A549 (cell line): ENCODE results near the gene FGFR2. TPM values are rescaled to one million over a fixed set of nuclear protein-coding genes. Genes with fewer than 3 reads are reported as not detected.

ENCODE experiments used
- ATAC-seq, 2 experiments: fragments of 200-7000 bp in 1 of 2; fragments of >200 bp in 1 of 2; cut with Nextera tagmentation in 1 of 2; cut with Tn5 transposase in 1 of 2; 3 replicates each; pipeline versions ENCODE4 v1.8.0 to v1.9.1; 2018 to 2020; ENCODE audit warnings: mild to moderate bottlenecking in 1 of 2, moderate library complexity in 1 of 2
- CTCF ChIA-PET: fragments of 300-600 bp; sonication (Branson Sonifier 250); formaldehyde crosslinking; extraction: SDS; loops from one replicate; lab custom pipeline; 2021; ENCODE audit warnings: antibody characterized with exemption, inconsistent platforms; lab: Yijun Ruan, JAX
- POLR2A ChIA-PET: fragments of 350-600 bp; formaldehyde crosslinking; extraction: SDS; loops from one replicate; lab custom pipeline; 2021; ENCODE audit warnings: antibody characterized with exemption, inconsistent platforms; lab: Yijun Ruan, JAX
- DNase-seq, 2 experiments: peaks; one replicate each; pipeline versions ENCODE4 v3.0.0 to v3.0.0-alpha.2; 2011 to 2016; ENCODE audit warnings: low read depth in 1 of 2, low spot score in 1 of 2
- FAIRE-seq: peaks from 2 replicates; lab custom pipeline; 2011; peaks lifted over from hg19 to GRCh38; lab: Jason Lieb, UNC
- H3K27ac ChIP-seq, 2 experiments: fragments of >200 bp; sonication (Bioruptor Twin); formaldehyde crosslinking; 3 replicates each; pipeline ENCODE4 v1.5.1; 2016 to 2017
- H3K4me1 ChIP-seq: fragments of >200 bp; sonication (Bioruptor Twin); formaldehyde crosslinking; 3 replicates; pipeline ENCODE4 v1.6.1; 2016
- H3K4me2 ChIP-seq: fragments of >200 bp; sonication (Bioruptor Twin); formaldehyde crosslinking; 3 replicates; pipeline ENCODE4 v1.6.1; 2016
- H3K4me3 ChIP-seq: fragments of >200 bp; sonication (Bioruptor Twin); formaldehyde crosslinking; 3 replicates; pipeline ENCODE4 v1.5.1; 2016
- H3K9me3 ChIP-seq: fragments of >200 bp; sonication (Bioruptor Twin); formaldehyde crosslinking; 3 replicates; pipeline ENCODE4 v1.6.1; 2016
- CHD2 ChIP-seq: fragments of 150-350 bp; IDR thresholded peaks from 2 replicates; pipeline ENCODE4 v1.6.1; 2014; ENCODE audit warnings: low read length; ENCODE audit not compliant: partially characterized antibody
- E2F6 ChIP-seq: IDR thresholded peaks from 2 replicates; pipeline ENCODE4 v1.6.1; 2012; ENCODE audit warnings: low read depth, borderline replicate concordance
- EHF ChIP-seq: fragments of 250-450 bp; sonication (Bioruptor Pico); IDR thresholded peaks from 2 replicates; pipeline ENCODE4 v1.5.0; 2020; ENCODE audit warnings: mild to moderate bottlenecking
- EHMT2 ChIP-seq: fragments of 200-600 bp; sonication (generic); IDR thresholded peaks from 2 replicates; pipeline ENCODE4 v1.6.1; 2016; ENCODE audit warnings: antibody characterized with exemption, low read depth, mild to moderate bottlenecking, moderate library complexity
- ELK1 ChIP-seq: fragments of 150-350 bp; IDR thresholded peaks from 2 replicates; pipeline ENCODE4 v1.6.1; 2014; ENCODE audit warnings: low read depth, mild to moderate bottlenecking, low read length
- HES2 ChIP-seq: fragments of >200 bp; sonication (Bioruptor Twin); formaldehyde crosslinking; IDR thresholded peaks from 2 replicates; pipeline ENCODE4 v1.6.1; 2016
- HOXA7 ChIP-seq: fragments of 250-450 bp; sonication (Bioruptor Pico); IDR thresholded peaks from 2 replicates; pipeline ENCODE4 v1.5.0; 2020; ENCODE audit warnings: mild to moderate bottlenecking, moderate library complexity
- JUNB ChIP-seq: fragments of >200 bp; sonication (Bioruptor Twin); formaldehyde crosslinking; IDR thresholded peaks from 2 replicates; pipeline ENCODE4 v1.6.1; 2016
- KDM1A ChIP-seq: fragments of 200-600 bp; sonication (generic); IDR thresholded peaks from 2 replicates; pipeline ENCODE4 v1.6.1; 2016; ENCODE audit warnings: low read depth, mild to moderate bottlenecking
- MAX ChIP-seq: IDR thresholded peaks from 2 replicates; pipeline ENCODE4 v1.6.1; 2012
- MAZ ChIP-seq: fragments of 150-350 bp; IDR thresholded peaks from 2 replicates; pipeline ENCODE4 v1.6.1; 2014; ENCODE audit warnings: antibody characterized with exemption, low read depth, low read length, borderline replicate concordance
- NFE2L2 ChIP-seq: fragments of 150-350 bp; conservative IDR thresholded peaks from 2 replicates; pipeline ENCODE4 v1.6.1; 2014; ENCODE audit warnings: low read length
- PBX3 ChIP-seq: IDR thresholded peaks from 2 replicates; pipeline ENCODE4 v1.6.1; 2012
- PHF8 ChIP-seq: fragments of 200-600 bp; sonication (generic); IDR thresholded peaks from 2 replicates; pipeline ENCODE4 v1.6.1; 2016; ENCODE audit warnings: low read depth, mild to moderate bottlenecking, antibody characterized with exemption, moderate library complexity, borderline replicate concordance
- RFX5 ChIP-seq: fragments of 450-650 bp; IDR thresholded peaks from 2 replicates; pipeline ENCODE4 v1.7.1; 2014; ENCODE audit warnings: antibody characterized with exemption, mild to moderate bottlenecking, moderate library complexity
- RNF2 ChIP-seq: fragments of 200-600 bp; sonication (generic); IDR thresholded peaks from 2 replicates; pipeline ENCODE4 v1.6.1; 2016; ENCODE audit warnings: low read depth, mild to moderate bottlenecking, antibody characterized with exemption, moderate library complexity, borderline replicate concordance
- TP53 ChIP-seq: fragments of 250-450 bp; sonication (Bioruptor Pico); IDR thresholded peaks from 2 replicates; pipeline ENCODE4 v1.5.0; 2021; ENCODE audit warnings: mild to moderate bottlenecking, moderate library complexity
- ZC3H11A ChIP-seq: fragments of 450-650 bp; IDR thresholded peaks from 2 replicates; pipeline ENCODE4 v1.6.1; 2014; ENCODE audit warnings: antibody characterized with exemption, mild to moderate bottlenecking
- ZSCAN20 ChIP-seq: fragments of 250-450 bp; sonication (Bioruptor Pico); IDR thresholded peaks from 2 replicates; pipeline ENCODE4 v1.8.0; 2022; ENCODE audit warnings: mild to moderate bottlenecking, moderate library complexity
- WGBS: methylation state at CpG from one replicate; pipeline ENCODE4 v1.1.6; 2017; ENCODE audit errors: missing lambda C conversion rate; 5-methylcytosine and 5-hydroxymethylcytosine counted together
- polyA plus RNA-seq, 4 experiments: library from polyadenylated mRNA; depleted of rRNA in 3 of 4; stranded (reverse); fragments of >200 nt; fragmentation: RNase III in 1 of 4; extraction: RNeasy Plus Mini Kit Qiagen cat#74134 plus additional on column Dnase treatment in 1 of 4; gene quantifications; 2 replicates in 3 of 4; 3 replicates in 1 of 4; pipeline ENCODE4 v1.2.3, GENCODE V29; 2011 to 2017

FGFR2 gene
- polyA plus RNA-seq, 2 of the 4 experiments (the other 2 are of a cell fraction) = 0.16 to 0.22 TPM

- Histone ChIP-seq H3K27ac (no peak overlapping the region), H3K4me2 (no peak overlapping the region), H3K4me1 (no peaks in the 10 kb centered on the region), H3K4me3 (no peak overlapping the region), H3K9me3 (no peaks in the 10 kb centered on the region)
- DNase-seq = no peak
- WGBS = 30% methylated on average over 5 of the region's 5 CpGs
- TF ChIP-seq TP53 (no peak), ZC3H11A (no peak), HOXA7 (CRISPR knock-in tag) (no peak)
- CTCF ChIA-PET = no interaction called here
- no peak for FAIRE-seq
- POLR2A ChIA-PET = no interaction called here
- ATAC-seq = 0 out of 6 replicates have a peak, but pooled peaks of 1 of the 2 experiments have one; percentile 19
Measured at GRCh38 chr10:121442086-121442935, 155.9 kb downstream of the FGFR2 start.

- 73% methylated on average over 2 of the region's 2 CpGs for WGBS
- ATAC-seq = no peak
- Histone ChIP-seq H3K4me3 (no peak overlapping the region), H3K4me1 (no peaks in the 10 kb centered on the region), H3K4me2 (no peak overlapping the region), H3K9me3 (no peaks in the 10 kb centered on the region), H3K27ac (no peak overlapping the region)
- no peak for FAIRE-seq
- TF ChIP-seq KDM1A (no peak), ELK1 (no peak), CHD2 (no peak), ZSCAN20 (CRISPR knock-in tag) (no peak), NFE2L2 (no peak), EHMT2 (no peak), PHF8 (no peak), HOXA7 (CRISPR knock-in tag) (no peak), MAX (no peak), E2F6 (no peak), PBX3 (no peak), RFX5 (no peak), HES2 (no peak), MAZ (no peak), RNF2 (no peak), EHF (CRISPR knock-in tag) (no peak), JUNB (no peak)
- DNase-seq = no peak
- POLR2A ChIA-PET = no interaction called here
- CTCF ChIA-PET = interaction anchor here (0.9 kb wide), 1 partner anchor 18 kb away, joined by 3 read pairs; no protein-coding TSS in a partner anchor
Measured at GRCh38 chr10:121440461-121440860, 157.8 kb downstream of the FGFR2 start.

- CTCF ChIA-PET = interaction anchor here (0.5 kb wide), 1 partner anchor 218 kb away, joined by 3 read pairs; no protein-coding TSS in a partner anchor
Measured at GRCh38 chr10:121438333-121438732, 159.9 kb downstream of the FGFR2 start.

More at GRCh38 chr10:121438333-121438732, 159.9 kb downstream of the FGFR2 start:
- no peaks in the 10 kb centered on the region for H3K9me3 ChIP-seq
- no peak for FAIRE-seq
- POLR2A ChIA-PET = no interaction called here
- no peak overlapping the region for H3K4me2 ChIP-seq
- no peak overlapping the region for H3K27ac ChIP-seq
- no peaks in the 10 kb centered on the region for H3K4me1 ChIP-seq
- no peak for ATAC-seq
- WGBS = 92% methylated on average over 2 of the region's 2 CpGs
- no peak overlapping the region for H3K4me3 ChIP-seq
- TF ChIP-seq KDM1A (no peak), RFX5 (no peak)
- DNase-seq = no peak
